Stimulated activated memory B cell treated with anti-CD40 and anti-IgM and Interleukin-4, amounts not matched to agents 10 μg/mL and 1 μg/mL and 100 μg/mL, for 72 hours (primary cell): ENCODE measurements around the gene PRND.
"Not testable (repeated sequence)": the region's sequence is repeated elsewhere in the genome, so short reads cannot be mapped to it uniquely, and the experiment has no call there.

Experiments
- ATAC-seq: fragments of 150-1000 bp; cut with Tn5 transposase; 2 replicates; pipeline ENCODE4 v1.10.0; 2021
- H3K27ac Mint-ChIP-seq: one replicate; pipeline ENCODE4 v1.8.0; 2022; ENCODE audit warnings: mild to moderate bottlenecking, mixed read lengths
- H3K27me3 Mint-ChIP-seq: one replicate; pipeline ENCODE4 v1.8.0; 2022; ENCODE audit warnings: mixed read lengths
- H3K36me3 Mint-ChIP-seq: one replicate; pipeline ENCODE4 v1.8.0; 2022; ENCODE audit warnings: mixed read lengths
- H3K4me1 Mint-ChIP-seq: one replicate; pipeline ENCODE4 v1.8.0; 2022; ENCODE audit warnings: mixed read lengths
- H3K4me3 Mint-ChIP-seq: one replicate; pipeline ENCODE4 v1.8.0; 2022; ENCODE audit warnings: mild to moderate bottlenecking, moderate library complexity, mixed read lengths
- H3K9me3 Mint-ChIP-seq: one replicate; pipeline ENCODE4 v1.8.0; 2022; ENCODE audit warnings: mixed read lengths

Gene PRND

DNA sequence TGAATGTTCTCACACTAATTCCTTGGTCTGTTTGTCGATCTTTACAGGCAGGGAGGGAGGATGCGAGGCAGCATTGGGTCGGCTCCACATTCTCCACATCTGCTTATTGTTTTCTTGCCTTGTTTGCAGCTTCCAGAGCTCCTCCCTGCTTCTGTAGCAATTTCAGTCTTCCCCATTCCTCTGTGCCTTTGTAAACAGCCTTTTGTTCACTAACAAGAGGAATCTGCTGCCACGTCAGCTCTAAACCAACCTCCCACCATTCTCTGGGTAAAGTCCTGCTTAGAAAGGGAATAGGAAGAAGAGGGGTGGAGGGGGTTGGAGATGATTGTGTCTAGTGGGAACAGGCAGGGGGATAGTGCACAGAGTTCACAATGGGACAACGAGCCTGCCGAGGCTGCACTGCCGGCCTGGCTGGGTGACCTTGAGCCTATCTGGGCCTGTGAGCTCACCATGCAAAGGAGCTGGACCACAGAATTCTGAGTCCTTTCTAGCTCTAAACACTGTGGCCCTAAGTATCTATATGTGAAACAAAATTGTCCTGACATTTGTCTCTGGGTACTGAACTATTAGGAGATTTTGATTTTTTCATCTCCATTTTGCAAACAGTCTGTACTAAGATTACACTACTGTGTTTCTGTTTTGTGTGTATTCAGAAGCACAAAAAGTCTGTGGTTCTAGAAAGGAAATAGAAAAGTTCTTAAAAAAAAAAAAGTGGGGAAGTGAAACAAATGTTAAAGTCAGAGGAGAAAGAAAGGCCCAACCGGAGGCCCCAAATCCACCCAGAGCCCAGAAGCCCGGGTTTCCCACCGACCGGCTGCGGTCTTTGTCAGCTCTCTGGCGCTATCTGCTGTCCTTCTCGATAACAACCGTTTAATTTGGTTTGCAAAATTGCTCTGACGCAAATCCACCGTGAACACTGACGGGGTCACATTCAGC is 1.4 kb upstream of the PRND start:
- peak overlapping the region; percentile 32 for H3K4me3 Mint-ChIP-seq
- no peaks in the 10 kb centered on the region for H3K9me3 Mint-ChIP-seq
- H3K4me1 Mint-ChIP-seq, result peaks cover 32% of the 10 kb centered on the region
- peak; percentile 97 for ATAC-seq
- H3K27me3 Mint-ChIP-seq, result no peaks in the 10 kb centered on the region
- H3K27ac Mint-ChIP-seq, result peak overlapping the region; percentile 84
- H3K36me3 Mint-ChIP-seq, result no peaks in the 10 kb centered on the region

DNA sequence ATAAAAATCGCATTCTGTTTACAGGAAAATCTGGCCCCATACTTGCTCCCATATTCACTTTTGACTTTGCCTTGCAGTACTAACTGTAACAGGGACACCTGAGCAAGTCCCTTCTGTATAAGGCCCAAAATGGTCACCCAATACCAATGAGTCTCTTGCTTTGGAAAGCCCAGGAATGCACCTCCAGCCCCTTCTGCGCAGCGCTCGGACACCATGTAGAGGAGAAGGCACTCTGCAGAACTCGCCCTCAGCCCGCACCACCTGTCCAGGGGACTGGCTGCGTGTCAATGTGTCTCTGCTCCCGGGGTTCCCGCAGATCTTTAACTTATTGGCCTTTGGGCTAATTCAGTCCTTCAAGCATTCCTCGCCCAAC is 746 bp upstream of the PRND start:
- H3K4me3 Mint-ChIP-seq, result peak overlapping the region; percentile 55
- peak overlapping the region; percentile 84 for H3K27ac Mint-ChIP-seq
- H3K9me3 Mint-ChIP-seq, result no peaks in the 10 kb centered on the region
- ATAC-seq, result no peak
- H3K27me3 Mint-ChIP-seq, result no peaks in the 10 kb centered on the region
- peaks cover 32% of the 10 kb centered on the region for H3K4me1 Mint-ChIP-seq
- H3K36me3 Mint-ChIP-seq, result no peaks in the 10 kb centered on the region

DNA sequence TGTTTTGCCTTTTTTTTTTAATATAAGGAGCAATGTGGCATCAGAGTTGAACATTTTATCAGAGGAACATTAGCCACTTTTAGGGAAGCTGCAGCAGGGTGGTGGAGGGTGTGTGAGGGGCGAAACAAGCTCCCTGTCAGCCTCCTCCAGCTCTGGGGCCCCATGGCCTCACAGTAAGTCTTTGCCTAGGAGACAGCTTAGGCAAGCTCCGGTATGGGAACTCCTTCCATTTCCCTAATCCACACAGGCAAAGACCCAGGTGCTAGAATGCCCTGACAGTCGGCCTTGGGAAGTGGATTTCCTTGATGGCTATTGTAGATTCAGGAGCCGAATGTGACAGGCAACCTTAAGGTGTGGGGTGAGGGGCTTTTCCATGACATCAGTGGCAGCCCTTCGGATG is 862 bp downstream of the PRND start:
- no peak for ATAC-seq
- H3K9me3 Mint-ChIP-seq, result no peaks in the 10 kb centered on the region
- no peaks in the 10 kb centered on the region for H3K36me3 Mint-ChIP-seq
- peak overlapping the region; percentile 84 for H3K27ac Mint-ChIP-seq
- no peak overlapping the region for H3K4me3 Mint-ChIP-seq
- H3K27me3 Mint-ChIP-seq, result no peaks in the 10 kb centered on the region
- H3K4me1 Mint-ChIP-seq, result peaks cover 36% of the 10 kb centered on the region

DNA sequence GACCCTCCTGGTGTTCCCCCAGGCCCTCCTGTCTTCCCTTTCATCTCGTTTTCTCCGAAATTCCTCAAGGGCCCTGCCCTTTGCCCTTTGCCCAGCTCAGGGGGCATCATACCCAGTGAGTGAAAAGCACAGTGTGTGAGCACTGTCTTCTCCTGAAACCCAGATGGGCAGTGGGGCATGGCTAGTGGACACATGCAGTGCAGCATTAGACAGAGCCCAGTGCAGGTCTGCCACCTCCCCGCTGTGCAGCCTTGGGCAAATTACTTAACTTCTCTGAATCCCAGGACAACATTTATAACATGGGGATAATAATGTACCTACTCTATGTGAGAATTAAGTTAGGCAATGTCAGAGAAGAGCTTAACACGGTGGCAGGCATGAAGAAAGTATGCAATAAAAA is 1.3 kb downstream of the PRND start:
- no peaks in the 10 kb centered on the region for H3K36me3 Mint-ChIP-seq
- no peak for ATAC-seq
- no peaks in the 10 kb centered on the region for H3K27me3 Mint-ChIP-seq
- H3K4me1 Mint-ChIP-seq, result peaks cover 32% of the 10 kb centered on the region
- no peak overlapping the region for H3K27ac Mint-ChIP-seq
- H3K4me3 Mint-ChIP-seq, result no peak overlapping the region
- H3K9me3 Mint-ChIP-seq, result no peaks in the 10 kb centered on the region

DNA sequence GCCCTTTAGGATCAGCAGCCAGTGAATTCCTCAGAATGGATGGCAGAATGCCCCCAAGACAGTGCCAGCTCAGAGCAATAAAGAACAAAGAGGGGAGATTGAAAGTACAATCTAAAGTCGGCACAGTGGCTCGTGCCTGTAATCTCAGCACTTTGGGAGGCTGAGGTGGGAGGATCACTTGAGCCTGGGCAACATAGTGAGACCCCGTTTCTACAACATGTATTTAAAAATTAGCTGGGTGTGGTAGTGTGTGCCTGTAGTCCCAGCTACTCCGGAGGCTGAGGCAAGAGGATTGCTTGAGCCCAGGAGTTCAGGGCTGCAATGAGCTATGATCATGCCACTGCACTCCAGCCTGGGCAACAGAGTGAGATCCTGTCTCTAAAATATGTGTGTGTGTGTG is 1.8 kb downstream of the PRND start:
- H3K36me3 Mint-ChIP-seq, H3K27ac Mint-ChIP-seq, H3K27me3 Mint-ChIP-seq, H3K4me3 Mint-ChIP-seq, H3K9me3 Mint-ChIP-seq, ATAC-seq: not testable (repeated sequence)
- H3K4me1 Mint-ChIP-seq, result peaks cover 32% of the 10 kb centered on the region

DNA sequence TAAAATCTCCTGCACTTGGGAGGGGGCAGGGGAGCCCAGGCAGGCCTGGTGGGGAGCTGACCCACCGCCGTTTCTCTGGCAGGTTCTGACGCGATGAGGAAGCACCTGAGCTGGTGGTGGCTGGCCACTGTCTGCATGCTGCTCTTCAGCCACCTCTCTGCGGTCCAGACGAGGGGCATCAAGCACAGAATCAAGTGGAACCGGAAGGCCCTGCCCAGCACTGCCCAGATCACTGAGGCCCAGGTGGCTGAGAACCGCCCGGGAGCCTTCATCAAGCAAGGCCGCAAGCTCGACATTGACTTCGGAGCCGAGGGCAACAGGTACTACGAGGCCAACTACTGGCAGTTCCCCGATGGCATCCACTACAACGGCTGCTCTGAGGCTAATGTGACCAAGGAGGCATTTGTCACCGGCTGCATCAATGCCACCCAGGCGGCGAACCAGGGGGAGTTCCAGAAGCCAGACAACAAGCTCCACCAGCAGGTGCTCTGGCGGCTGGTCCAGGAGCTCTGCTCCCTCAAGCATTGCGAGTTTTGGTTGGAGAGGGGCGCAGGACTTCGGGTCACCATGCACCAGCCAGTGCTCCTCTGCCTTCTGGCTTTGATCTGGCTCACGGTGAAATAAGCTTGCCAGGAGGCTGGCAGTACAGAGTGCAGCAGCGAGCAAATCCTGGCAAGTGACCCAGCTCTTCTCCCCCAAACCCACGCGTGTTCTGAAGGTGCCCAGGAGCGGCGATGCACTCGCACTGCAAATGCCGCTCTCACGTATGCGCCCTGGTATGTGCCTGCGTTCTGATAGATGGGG is 3.0 kb downstream of the PRND start:
- no peaks in the 10 kb centered on the region for H3K9me3 Mint-ChIP-seq
- no peak for ATAC-seq
- no peaks in the 10 kb centered on the region for H3K27me3 Mint-ChIP-seq
- H3K36me3 Mint-ChIP-seq, result no peaks in the 10 kb centered on the region
- no peak overlapping the region for H3K27ac Mint-ChIP-seq
- no peak overlapping the region for H3K4me3 Mint-ChIP-seq
- peaks cover 33% of the 10 kb centered on the region for H3K4me1 Mint-ChIP-seq

DNA sequence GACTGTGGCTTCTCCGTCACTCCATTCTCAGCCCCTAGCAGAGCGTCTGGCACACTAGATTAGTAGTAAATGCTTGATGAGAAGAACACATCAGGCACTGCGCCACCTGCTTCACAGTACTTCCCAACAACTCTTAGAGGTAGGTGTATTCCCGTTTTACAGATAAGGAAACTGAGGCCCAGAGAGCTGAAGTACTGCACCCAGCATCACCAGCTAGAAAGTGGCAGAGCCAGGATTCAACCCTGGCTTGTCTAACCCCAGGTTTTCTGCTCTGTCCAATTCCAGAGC is 3.5 kb downstream of the PRND start:
- ATAC-seq, result no peak
- peaks cover 28% of the 10 kb centered on the region for H3K4me1 Mint-ChIP-seq
- no peaks in the 10 kb centered on the region for H3K27me3 Mint-ChIP-seq
- no peaks in the 10 kb centered on the region for H3K36me3 Mint-ChIP-seq
- H3K4me3 Mint-ChIP-seq, result no peak overlapping the region
- H3K27ac Mint-ChIP-seq, result no peak overlapping the region
- no peaks in the 10 kb centered on the region for H3K9me3 Mint-ChIP-seq

DNA sequence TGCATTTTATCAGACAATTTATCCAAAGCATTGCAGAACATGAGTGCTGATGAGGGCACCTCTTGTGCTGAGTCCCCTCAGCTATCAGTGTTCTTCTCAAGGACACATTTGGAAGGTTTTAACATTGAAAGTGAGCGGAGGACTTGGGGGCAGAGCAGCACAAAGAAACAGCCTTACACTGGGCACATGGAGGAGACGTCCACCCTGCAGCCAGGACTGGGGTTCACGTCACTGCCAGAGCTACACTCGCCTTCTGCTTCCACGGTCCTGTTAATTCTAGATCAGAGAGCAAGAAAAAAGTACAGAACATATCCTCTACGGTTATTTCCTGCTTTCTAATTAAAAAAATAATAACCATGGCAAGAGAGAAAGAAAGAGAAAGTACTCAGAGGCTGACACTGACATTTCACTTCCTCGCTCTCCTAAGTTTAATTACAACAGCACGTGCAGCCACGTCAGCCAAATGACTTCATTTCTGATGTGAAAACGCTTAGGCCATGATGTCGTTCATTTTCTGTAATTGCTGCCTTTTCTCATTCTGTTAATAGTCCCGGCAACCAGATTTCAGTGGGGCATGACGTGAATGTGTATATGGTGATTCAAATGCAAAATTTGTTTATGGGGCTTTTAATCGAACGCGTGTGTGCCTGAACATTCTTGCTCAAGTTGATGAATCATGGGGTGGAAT is 5.1 kb downstream of the PRND start:
- H3K4me3 Mint-ChIP-seq, result peak overlapping the region; percentile 76
- H3K27me3 Mint-ChIP-seq, result peaks cover 2% of the 10 kb centered on the region
- H3K36me3 Mint-ChIP-seq, result no peaks in the 10 kb centered on the region
- ATAC-seq, result peak; percentile 66
- H3K27ac Mint-ChIP-seq, result peak overlapping the region; percentile 94
- H3K4me1 Mint-ChIP-seq, result peaks cover 17% of the 10 kb centered on the region
- no peaks in the 10 kb centered on the region for H3K9me3 Mint-ChIP-seq

DNA sequence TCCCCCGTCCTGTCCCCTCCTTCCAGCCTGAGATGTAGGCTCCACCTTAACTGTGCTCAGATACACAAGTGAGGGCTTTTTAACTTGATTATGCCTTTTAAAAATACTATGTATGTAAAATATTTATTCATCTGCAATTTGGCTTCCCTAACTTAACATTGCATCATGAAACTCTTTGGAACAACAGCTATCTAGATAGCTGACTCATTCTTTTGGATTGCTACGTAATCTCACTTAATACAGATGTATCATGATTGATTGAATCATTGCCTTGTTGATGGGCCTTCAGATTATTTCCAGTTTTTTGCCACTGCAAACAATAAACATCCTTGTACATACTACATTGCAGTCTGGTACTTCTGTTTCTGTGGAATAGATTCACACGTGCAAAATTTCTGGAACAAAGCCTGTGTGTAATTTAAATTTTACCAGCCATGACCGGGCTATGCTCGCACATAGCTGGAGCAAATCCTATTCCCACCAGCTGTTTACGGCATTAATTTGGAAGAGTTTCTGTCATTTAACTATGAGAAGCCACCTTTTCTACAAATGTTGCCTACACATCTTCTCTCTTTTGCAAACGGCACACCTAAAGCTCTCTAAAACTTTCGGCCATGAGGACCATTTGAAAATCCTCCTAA is 6.5 kb downstream of the PRND start:
- no peaks in the 10 kb centered on the region for H3K9me3 Mint-ChIP-seq
- H3K4me3 Mint-ChIP-seq, result no peak overlapping the region
- peaks cover 9% of the 10 kb centered on the region for H3K27me3 Mint-ChIP-seq
- H3K36me3 Mint-ChIP-seq, result no peaks in the 10 kb centered on the region
- H3K27ac Mint-ChIP-seq, result no peak overlapping the region
- H3K4me1 Mint-ChIP-seq, result peaks cover 17% of the 10 kb centered on the region
- no peak for ATAC-seq

DNA sequence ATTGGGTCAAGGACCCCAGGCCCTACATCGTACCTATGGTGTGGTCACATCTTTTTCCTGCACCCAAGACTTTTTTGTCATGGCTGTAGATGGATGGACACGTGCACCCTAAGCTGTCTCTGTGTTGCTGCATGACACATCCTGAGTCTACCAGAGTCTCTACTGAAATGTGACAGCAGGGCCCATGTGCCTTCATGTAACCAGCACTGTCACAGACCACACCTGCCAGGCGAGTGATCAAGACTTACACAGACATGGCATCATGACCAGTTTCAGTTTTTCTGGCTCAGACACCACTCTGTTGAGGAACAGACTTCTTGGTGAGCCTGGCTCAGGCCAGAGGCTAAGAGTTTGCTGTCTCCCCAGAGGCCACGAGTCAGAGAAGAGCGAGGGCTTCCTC is 7.6 kb downstream of the PRND start:
- Mint-ChIP-seq H3K27ac (peak overlapping the region; percentile 15), H3K9me3 (no peaks in the 10 kb centered on the region), H3K4me1 (peaks cover 17% of the 10 kb centered on the region), H3K4me3 (no peak overlapping the region), H3K36me3 (no peaks in the 10 kb centered on the region), H3K27me3 (peaks cover 9% of the 10 kb centered on the region)
- peak; percentile 37 for ATAC-seq

DNA sequence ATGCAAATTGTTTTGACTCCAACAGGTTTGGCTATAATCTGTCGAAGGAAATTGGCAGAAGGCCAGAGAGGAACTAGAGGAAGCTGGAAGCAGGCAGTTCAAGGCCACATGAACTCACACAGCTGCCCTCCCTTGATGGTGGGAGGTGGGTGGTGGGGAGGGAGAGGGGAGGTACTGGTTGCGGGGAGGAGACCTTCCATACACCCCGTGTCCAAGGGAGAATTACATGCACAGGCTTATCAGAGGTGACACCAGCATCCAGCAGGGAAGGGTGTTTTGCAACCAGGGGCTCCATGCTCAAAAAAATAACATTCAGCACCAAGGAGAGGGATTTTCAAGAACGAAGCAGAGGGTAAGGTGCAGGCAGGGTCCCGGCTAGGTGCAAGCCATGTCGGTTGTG is 9.1 kb downstream of the PRND start:
- Mint-ChIP-seq H3K4me1 (peaks cover 17% of the 10 kb centered on the region), H3K9me3 (no peaks in the 10 kb centered on the region), H3K4me3 (no peak overlapping the region), H3K27ac (no peak overlapping the region), H3K36me3 (no peaks in the 10 kb centered on the region), H3K27me3 (peaks cover 9% of the 10 kb centered on the region)
- no peak for ATAC-seq

DNA sequence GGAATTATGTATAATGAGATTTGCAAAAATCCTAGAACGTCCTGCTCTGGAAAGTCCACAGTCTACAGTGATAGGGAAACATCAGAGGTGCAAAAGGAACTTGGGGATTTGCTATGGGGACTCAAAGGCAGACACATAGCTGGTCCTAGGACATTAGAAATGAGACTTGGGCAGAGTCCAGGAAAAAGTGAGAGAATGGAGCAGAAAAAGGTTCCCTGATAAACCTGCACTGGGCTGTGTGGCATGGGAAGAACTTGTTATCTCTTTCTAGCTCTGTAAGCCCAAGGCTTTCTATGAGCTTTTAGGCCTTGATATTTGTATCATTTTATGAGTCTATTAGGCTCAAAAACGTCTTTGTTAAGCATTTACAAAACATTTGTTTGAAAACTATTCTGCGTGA is 15.2 kb downstream of the PRND start:
- Mint-ChIP-seq H3K9me3 (no peaks in the 10 kb centered on the region), H3K4me1 (peaks cover 8% of the 10 kb centered on the region), H3K27me3 (peaks cover 7% of the 10 kb centered on the region), H3K4me3 (no peak overlapping the region), H3K27ac (no peak overlapping the region), H3K36me3 (no peaks in the 10 kb centered on the region)
- ATAC-seq, result no peak

DNA sequence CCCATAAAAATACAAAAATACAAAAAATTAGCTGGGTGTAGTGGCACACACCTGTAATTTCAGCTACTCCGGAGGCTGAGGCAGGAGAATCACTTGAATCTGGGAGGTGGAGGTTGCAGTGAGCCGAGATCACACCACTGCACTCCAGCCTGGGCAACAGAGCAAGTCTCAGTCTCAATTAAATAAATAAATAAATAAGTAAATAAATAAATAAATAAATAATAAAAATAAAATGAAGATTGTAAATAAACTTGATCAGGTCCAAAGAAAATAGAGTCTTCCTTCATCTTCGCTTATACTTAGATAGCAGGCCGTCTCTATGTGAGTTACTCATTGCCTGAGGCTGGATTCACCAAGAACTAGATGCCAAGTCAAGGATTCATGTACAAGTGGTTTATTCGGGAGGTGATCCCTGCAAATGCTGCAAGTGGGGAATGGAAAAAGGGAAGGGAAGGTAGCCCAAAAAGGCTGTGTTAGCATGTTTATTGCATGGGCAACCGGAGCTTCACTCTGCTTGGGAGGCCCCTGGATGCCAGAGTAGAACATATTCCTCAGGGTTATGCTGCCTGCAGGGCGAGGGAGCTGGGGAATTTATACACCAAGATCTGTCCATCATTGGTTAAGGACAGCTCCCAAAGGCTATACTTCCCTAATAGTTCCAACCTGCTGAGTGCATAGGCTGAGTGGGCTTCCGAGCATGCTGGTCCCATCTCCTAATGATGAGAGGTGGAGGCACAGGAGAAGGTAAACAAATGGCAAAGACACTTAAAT is 16.3 kb downstream of the PRND start:
- peaks cover 8% of the 10 kb centered on the region for H3K4me1 Mint-ChIP-seq
- no peak for ATAC-seq
- no peak overlapping the region for H3K27ac Mint-ChIP-seq
- no peaks in the 10 kb centered on the region for H3K27me3 Mint-ChIP-seq
- no peaks in the 10 kb centered on the region for H3K36me3 Mint-ChIP-seq
- no peak overlapping the region for H3K4me3 Mint-ChIP-seq
- H3K9me3 Mint-ChIP-seq, result no peaks in the 10 kb centered on the region

DNA sequence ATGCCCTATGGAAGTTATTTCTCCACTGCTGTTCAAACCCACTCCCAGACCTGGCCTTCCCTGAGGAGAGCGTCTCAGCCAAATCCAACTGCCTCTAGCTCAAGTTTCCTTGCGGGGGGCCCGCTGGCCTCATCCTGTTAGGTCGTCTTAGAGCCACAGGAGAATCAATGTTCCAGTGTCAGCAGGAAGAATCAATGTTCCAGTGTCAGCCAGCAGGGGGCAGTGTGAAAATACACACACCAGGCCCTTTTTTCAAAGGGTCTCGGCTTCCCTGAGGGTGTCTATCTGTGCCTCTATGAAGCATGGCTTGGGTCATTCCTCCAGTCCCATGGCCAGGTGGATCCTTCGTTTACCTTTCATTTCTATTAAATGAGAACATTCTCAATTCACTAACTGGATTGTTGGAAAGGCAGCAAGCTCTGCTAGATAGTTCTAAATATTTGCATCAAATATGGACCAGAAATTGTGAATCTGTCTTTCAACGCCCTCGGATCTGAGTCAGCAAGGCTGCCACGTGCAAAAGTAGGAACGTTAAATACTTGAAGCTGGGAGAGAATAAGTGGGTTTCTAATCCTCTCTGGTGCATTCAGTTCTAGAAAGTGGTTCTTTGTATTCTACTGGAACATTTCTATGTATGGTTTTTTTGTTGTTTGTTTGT is 19.2 kb downstream of the PRND start:
- Mint-ChIP-seq H3K9me3 (no peaks in the 10 kb centered on the region), H3K4me3 (no peak overlapping the region), H3K27ac (no peak overlapping the region), H3K4me1 (peaks cover 8% of the 10 kb centered on the region), H3K36me3 (no peaks in the 10 kb centered on the region), H3K27me3 (no peaks in the 10 kb centered on the region)
- ATAC-seq, result peak; percentile 45
